HepG2 (cell line): ENCODE results near the gene GNG7. TPM values are rescaled to one million over a fixed set of nuclear protein-coding genes. Genes with fewer than 3 reads are reported as not detected.

Source experiments
- ADNP ChIP-seq: sonication (generic); formaldehyde crosslinking; IDR thresholded peaks from 2 replicates; pipeline ENCODE4 v1.4.0; 2020; ENCODE audit warnings: missing genetic modification reagents
- GABPB1 ChIP-seq: IDR thresholded peaks from 2 replicates; pipeline ENCODE4 v1.6.1; 2016; ENCODE audit warnings: mild to moderate bottlenecking, missing genetic modification reagents, moderate library complexity, missing compliant biosample characterization
- HIC2 ChIP-seq: sonication (generic); formaldehyde crosslinking; IDR thresholded peaks from 2 replicates; pipeline ENCODE4 v1.9.0; 2022; ENCODE audit warnings: low read depth, missing genetic modification reagents
- MED13 ChIP-seq: sonication (generic); formaldehyde crosslinking; IDR thresholded peaks from 2 replicates; pipeline ENCODE4 v1.5.0; 2020; ENCODE audit warnings: missing genetic modification reagents
- ZNF598 ChIP-seq: sonication (generic); formaldehyde crosslinking; IDR thresholded peaks from 2 replicates; pipeline ENCODE4 v1.5.1; 2020; ENCODE audit warnings: mild to moderate bottlenecking, missing genetic modification reagents, borderline replicate concordance
- polyA plus RNA-seq, 8 experiments: library from polyadenylated mRNA; depleted of rRNA in 3 of 8; stranded (reverse) in 7 of 8; unstranded in 1 of 8; fragments of >200 nt; fragmentation: Illumina TruSeq in 4 of 8; extraction: Trizol in 4 of 8; gene quantifications; 2 replicates each; pipeline versions ENCODE4 v1.2.1 to v1.2.3, GENCODE V29; 2011 to 2016; ENCODE audit warnings: low read depth in 4 of 8, missing spikeins in 1 of 8, mixed read lengths in 1 of 8; ENCODE audit not compliant: insufficient read depth in 1 of 8
- total RNA-seq, 5 experiments: library from RNA; depleted of rRNA; stranded (reverse); fragments of >200 nt; fragmentation: Illumina TruSeq; extraction: Trizol; gene quantifications; 2 replicates each; pipeline ENCODE4 v1.2.3, GENCODE V29; 2016; ENCODE audit warnings: low read depth in 1 of 5
- TF ChIP-seq, protein P1 (sequence below): sonication (generic); formaldehyde crosslinking; IDR thresholded peaks from 2 replicates; pipeline ENCODE4 v1.8.1; 2023; ENCODE audit warnings: mild to moderate bottlenecking, missing genetic modification reagents
- TF ChIP-seq, protein P2 (sequence below): sonication (generic); formaldehyde crosslinking; IDR thresholded peaks from 2 replicates; pipeline ENCODE4 v1.5.0; 2020; ENCODE audit warnings: mild to moderate bottlenecking, missing genetic modification reagents, borderline replicate concordance

GNG7 gene
- total and polyA plus RNA-seq, 2 of the 13 experiments (the other 11 are each of a cell fraction or from before 2014, with no cell fraction given): 1.4 to 3.3 TPM

DNA sequence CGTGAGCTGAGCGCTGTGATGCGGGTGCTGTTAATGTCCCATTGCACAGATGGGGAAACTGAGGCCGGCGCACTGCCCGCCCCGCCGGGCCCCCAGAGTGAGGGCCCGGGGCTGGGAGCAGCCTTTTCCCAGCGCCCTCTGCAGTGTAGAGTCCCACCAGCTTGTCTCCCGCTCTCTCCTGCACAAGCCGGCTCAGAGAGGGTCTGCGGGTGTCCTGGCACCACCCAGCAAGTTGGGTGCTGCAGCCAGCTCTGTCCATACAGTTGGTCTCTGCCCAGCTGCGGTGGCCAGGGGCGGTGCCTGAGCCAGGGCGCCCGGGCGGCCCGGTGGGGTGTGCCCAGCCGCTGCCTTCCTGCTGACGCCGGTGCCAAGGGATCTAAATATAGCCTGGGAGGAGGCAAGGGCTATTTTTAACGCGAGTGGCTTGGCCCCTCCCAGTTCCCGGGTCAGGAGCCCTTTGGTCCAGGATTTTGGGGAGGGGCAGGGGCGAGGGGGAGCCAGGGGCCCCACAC is 207.3 kb downstream of the GNG7 start (continued):
- TF ChIP-seq GABPB1 (CRISPR knock-in tag) (0 out of 2 replicates have a peak, but pooled peaks have one; percentile 1), ADNP (CRISPR knock-in tag) (0 out of 2 replicates have a peak, but pooled peaks have one; percentile 28), MED13 (CRISPR knock-in tag) (no peak), ZNF598 (CRISPR knock-in tag) (no peak), HIC2 (CRISPR knock-in tag) (peak; percentile 50; the same call in 1 of the 2 replicates)
- TF ChIP-seq, protein P1, sequence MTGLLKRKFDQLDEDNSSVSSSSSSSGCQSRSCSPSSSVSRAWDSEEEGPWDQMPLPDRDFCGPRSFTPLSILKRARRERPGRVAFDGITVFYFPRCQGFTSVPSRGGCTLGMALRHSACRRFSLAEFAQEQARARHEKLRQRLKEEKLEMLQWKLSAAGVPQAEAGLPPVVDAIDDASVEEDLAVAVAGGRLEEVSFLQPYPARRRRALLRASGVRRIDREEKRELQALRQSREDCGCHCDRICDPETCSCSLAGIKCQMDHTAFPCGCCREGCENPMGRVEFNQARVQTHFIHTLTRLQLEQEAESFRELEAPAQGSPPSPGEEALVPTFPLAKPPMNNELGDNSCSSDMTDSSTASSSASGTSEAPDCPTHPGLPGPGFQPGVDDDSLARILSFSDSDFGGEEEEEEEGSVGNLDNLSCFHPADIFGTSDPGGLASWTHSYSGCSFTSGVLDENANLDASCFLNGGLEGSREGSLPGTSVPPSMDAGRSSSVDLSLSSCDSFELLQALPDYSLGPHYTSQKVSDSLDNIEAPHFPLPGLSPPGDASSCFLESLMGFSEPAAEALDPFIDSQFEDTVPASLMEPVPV (CRISPR knock-in tag): no peak
- TF ChIP-seq, protein P2, sequence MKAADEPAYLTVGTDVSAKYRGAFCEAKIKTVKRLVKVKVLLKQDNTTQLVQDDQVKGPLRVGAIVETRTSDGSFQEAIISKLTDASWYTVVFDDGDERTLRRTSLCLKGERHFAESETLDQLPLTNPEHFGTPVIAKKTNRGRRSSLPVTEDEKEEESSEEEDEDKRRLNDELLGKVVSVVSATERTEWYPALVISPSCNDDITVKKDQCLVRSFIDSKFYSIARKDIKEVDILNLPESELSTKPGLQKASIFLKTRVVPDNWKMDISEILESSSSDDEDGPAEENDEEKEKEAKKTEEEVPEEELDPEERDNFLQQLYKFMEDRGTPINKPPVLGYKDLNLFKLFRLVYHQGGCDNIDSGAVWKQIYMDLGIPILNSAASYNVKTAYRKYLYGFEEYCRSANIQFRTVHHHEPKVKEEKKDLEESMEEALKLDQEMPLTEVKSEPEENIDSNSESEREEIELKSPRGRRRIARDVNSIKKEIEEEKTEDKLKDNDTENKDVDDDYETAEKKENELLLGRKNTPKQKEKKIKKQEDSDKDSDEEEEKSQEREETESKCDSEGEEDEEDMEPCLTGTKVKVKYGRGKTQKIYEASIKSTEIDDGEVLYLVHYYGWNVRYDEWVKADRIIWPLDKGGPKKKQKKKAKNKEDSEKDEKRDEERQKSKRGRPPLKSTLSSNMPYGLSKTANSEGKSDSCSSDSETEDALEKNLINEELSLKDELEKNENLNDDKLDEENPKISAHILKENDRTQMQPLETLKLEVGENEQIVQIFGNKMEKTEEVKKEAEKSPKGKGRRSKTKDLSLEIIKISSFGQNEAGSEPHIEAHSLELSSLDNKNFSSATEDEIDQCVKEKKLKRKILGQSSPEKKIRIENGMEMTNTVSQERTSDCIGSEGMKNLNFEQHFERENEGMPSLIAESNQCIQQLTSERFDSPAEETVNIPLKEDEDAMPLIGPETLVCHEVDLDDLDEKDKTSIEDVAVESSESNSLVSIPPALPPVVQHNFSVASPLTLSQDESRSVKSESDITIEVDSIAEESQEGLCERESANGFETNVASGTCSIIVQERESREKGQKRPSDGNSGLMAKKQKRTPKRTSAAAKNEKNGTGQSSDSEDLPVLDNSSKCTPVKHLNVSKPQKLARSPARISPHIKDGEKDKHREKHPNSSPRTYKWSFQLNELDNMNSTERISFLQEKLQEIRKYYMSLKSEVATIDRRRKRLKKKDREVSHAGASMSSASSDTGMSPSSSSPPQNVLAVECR (CRISPR knock-in tag): peak; percentile 1; the same call in 1 of the 2 replicates
